GM10248 (cell line): ENCODE results near the gene CCR4.

Source experiments
- CTCF ChIA-PET: fragments of 300-600 bp; sonication (Branson Sonifier 250); formaldehyde crosslinking; extraction: SDS; loops from one replicate; lab custom pipeline; 2021; ENCODE audit warnings: antibody characterized with exemption; lab: Yijun Ruan, JAX
- POLR2A ChIA-PET: fragments of 350-650 bp; sonication (Branson Sonifier 250); formaldehyde crosslinking; extraction: SDS; loops from one replicate; lab custom pipeline; 2020; ENCODE audit warnings: antibody characterized with exemption; lab: Yijun Ruan, JAX
- DNase-seq: peaks from one replicate; pipeline ENCODE4 v3.0.0; 2012; ENCODE audit errors: extremely low spot score
- CTCF ChIP-seq: IDR thresholded peaks from 2 replicates; pipeline ENCODE4 v1.5.1; 2012; ENCODE audit warnings: mild to moderate bottlenecking, low read depth; ENCODE audit errors: extremely low read depth, missing control alignments, control extremely low read depth

Gene CCR4

GRCh38 chr3:32950516-32950915 lies 928 bp upstream of the CCR4 start:
- DNase-seq = no peak
- ChIA-PET CTCF (interaction anchor here (0.8 to 5.4 kb wide), 4 partner anchors 124 to 423 kb away, joined by 3 to 137 read pairs (median 22); no protein-coding TSS in a partner anchor), POLR2A (no interaction called here)
- no peak for TF ChIP-seq CTCF

- DNase-seq = no peak
- no peak for TF ChIP-seq CTCF
- ChIA-PET POLR2A (no interaction called here), CTCF (interaction anchor here (1.2 to 1.6 kb wide), 3 partner anchors 122 to 202 kb away, joined by 3 to 8 read pairs (median 4); no protein-coding TSS in a partner anchor)
These were observed 1.1 kb downstream of the CCR4 start for GRCh38 chr3:32952369-32953077.

- POLR2A ChIA-PET = no interaction called here
- TF ChIP-seq CTCF = no peak
- CTCF ChIA-PET = interaction anchor here (0.7 to 1.2 kb wide), 2 partner anchors 38 to 120 kb away, joined by 3 to 4 read pairs; no protein-coding TSS in a partner anchor
- DNase-seq = no peak
These were observed 3.1 kb downstream of the CCR4 start for GRCh38 chr3:32954506-32954905.

- POLR2A ChIA-PET = no interaction called here
- CTCF ChIA-PET = interaction anchor here (2.5 kb wide), 1 partner anchor 9 kb away, joined by 13 read pairs; no protein-coding TSS in a partner anchor
- TF ChIP-seq CTCF = no peak
- DNase-seq = no peak
These were observed 5.5 kb downstream of the CCR4 start for GRCh38 chr3:32956750-32957570.

- CTCF ChIA-PET = interaction anchor here (2.5 kb wide), 2 partner anchors 10 to 11 kb away, joined by 10 to 13 read pairs; no protein-coding TSS in a partner anchor
- no peak for DNase-seq
- POLR2A ChIA-PET = no interaction called here
- TF ChIP-seq CTCF = no peak
These were observed 7.1 kb downstream of the CCR4 start for GRCh38 chr3:32958509-32958908.

GRCh38 chr3:32959371-32959770 lies 7.9 kb downstream of the CCR4 start:
- DNase-seq = no peak
- ChIA-PET POLR2A (no interaction called here), CTCF (interaction anchor here (2.5 kb wide), 1 partner anchor 12 kb away, joined by 10 read pairs; no protein-coding TSS in a partner anchor)
- no peak for TF ChIP-seq CTCF
